GM15510 (cell line): ENCODE data around the gene UBE2O.

Source experiments
- POLR2A ChIP-seq: IDR thresholded peaks from 3 replicates; pipeline ENCODE4 v1.6.1; 2011; ENCODE audit warnings: borderline replicate concordance; ENCODE audit not compliant: insufficient read length; ENCODE audit errors: extremely low read depth

UBE2O gene

GRCh38 chr17:76354317-76354729 lies 98.6 kb downstream of the UBE2O start:
- no peak for TF ChIP-seq POLR2A

- TF ChIP-seq POLR2A, result peak; percentile 97
Observed at GRCh38 chr17:76353599-76354316, 99.2 kb downstream of the UBE2O start, which contains the start of gene PRPSAP1. Gene PRPSAP1 (minus strand): TSS chr17:76353916. CDS start chr17:76353703, 213 bp downstream.

GRCh38 chr17:76353004-76353598 lies 99.9 kb downstream of the UBE2O start:
- TF ChIP-seq POLR2A, result no peak

- TF ChIP-seq POLR2A, result no peak
Observed at GRCh38 chr17:76351526-76352071, 101.4 kb downstream of the UBE2O start.

GRCh38 chr17:76350463-76350862 lies 102.5 kb downstream of the UBE2O start:
- TF ChIP-seq POLR2A, result no peak

GRCh38 chr17:76345377-76345974 lies 107.5 kb downstream of the UBE2O start:
- no peak for TF ChIP-seq POLR2A

- TF ChIP-seq POLR2A, result no peak
Observed at GRCh38 chr17:76343106-76343505, 109.8 kb downstream of the UBE2O start.

- no peak for TF ChIP-seq POLR2A
Observed at GRCh38 chr17:76341301-76341700, 111.7 kb downstream of the UBE2O start.
